Measurements from ENCODE around the gene SEMA5A.

The SEMA5A gene

GRCh38 chr5:9278921-9279603 lies 266.8 kb downstream of the SEMA5A start:
- CTCF ChIA-PET: no interaction called here
- no peak for TF ChIP-seq ZNF768 (tag by site-specific recombination; IDR thresholded peaks at IDR 0.05)
- no peak for TF ChIP-seq MZF1 (tag by site-specific recombination; IDR thresholded peaks at IDR 0.05; ENCODE audit: borderline replicate concordance)
- Histone ChIP-seq H3K4me1 (ENCODE audit: control insufficient read depth, insufficient read depth, low read length) (no peaks in the 10 kb centered on the region), H3K27ac (ENCODE audit: extremely low read depth, low read depth, low read length) (no peak overlapping the region), H3K36me3 (ENCODE audit: control insufficient read depth in 2 of 2, insufficient read depth in 1 of 2, low read length in 2 of 2) (no peaks in the 10 kb centered on the region), H3K9me3 (ENCODE audit: control insufficient read depth, insufficient read depth, low read depth, low read length) (no peaks in the 10 kb centered on the region), H3K4me3 (ENCODE audit: low read depth, low read length) (no peak overlapping the region)
- POLR2A ChIA-PET: no interaction called here

- H3K9me3 ChIP-seq (ENCODE audit: control insufficient read depth, insufficient read depth, low read depth, low read length): no peaks in the 10 kb centered on the region
- CTCF ChIA-PET: interaction anchor here (1.4 kb wide), 1 partner anchor 15 kb away, joined by 5 read pairs; no protein-coding TSS in a partner anchor
- POLR2A ChIA-PET: no interaction called here
- no peak overlapping the region for H3K4me3 ChIP-seq (ENCODE audit: low read depth, low read length)
- TF ChIP-seq GLIS2 (tag by site-specific recombination; IDR thresholded peaks at IDR 0.05) (no peak), ZNF354C (tag by site-specific recombination; IDR thresholded peaks at IDR 0.05; ENCODE audit: borderline replicate concordance, low read depth) (no peak), ZNF645 (tag by site-specific recombination; IDR thresholded peaks at IDR 0.05) (no peak), ZNF791 (tag by site-specific recombination; IDR thresholded peaks at IDR 0.05) (no peak), MYNN (tag by site-specific recombination; IDR thresholded peaks at IDR 0.05; ENCODE audit: borderline replicate concordance) (no peak), ZNF138 (tag by site-specific recombination; IDR thresholded peaks at IDR 0.05; ENCODE audit: borderline replicate concordance) (no peak)
- H3K4me1 ChIP-seq (ENCODE audit: control insufficient read depth, insufficient read depth, low read length): no peaks in the 10 kb centered on the region
- no peak overlapping the region for H3K27ac ChIP-seq (ENCODE audit: extremely low read depth, low read depth, low read length)
- H3K36me3 ChIP-seq (ENCODE audit: control insufficient read depth in 2 of 2, insufficient read depth in 1 of 2, low read length in 2 of 2): no peaks in the 10 kb centered on the region
These were observed 276.9 kb downstream of the SEMA5A start for GRCh38 chr5:9269014-9269413.

GRCh38 chr5:9268226-9268625 lies 277.6 kb downstream of the SEMA5A start:
- no peaks in the 10 kb centered on the region for H3K4me1 ChIP-seq (ENCODE audit: control insufficient read depth, insufficient read depth, low read length)
- TF ChIP-seq ZNF488 (tag by site-specific recombination; IDR thresholded peaks at IDR 0.05) (no peak), ZNF473 (tag by site-specific recombination; IDR thresholded peaks at IDR 0.05) (no peak), ZNF26 (tag by site-specific recombination; IDR thresholded peaks at IDR 0.05) (no peak), ZBTB1 (tag by site-specific recombination; IDR thresholded peaks at IDR 0.05) (no peak), GLIS2 (tag by site-specific recombination; IDR thresholded peaks at IDR 0.05) (no peak)
- CTCF ChIA-PET: interaction anchor here (1.4 kb wide), 1 partner anchor 14 kb away, joined by 5 read pairs; no protein-coding TSS in a partner anchor
- H3K9me3 ChIP-seq (ENCODE audit: control insufficient read depth, insufficient read depth, low read depth, low read length): no peaks in the 10 kb centered on the region
- POLR2A ChIA-PET: no interaction called here
- no peak overlapping the region for H3K4me3 ChIP-seq (ENCODE audit: low read depth, low read length)
- no peak overlapping the region for H3K27ac ChIP-seq (ENCODE audit: extremely low read depth, low read depth, low read length)
- H3K36me3 ChIP-seq (ENCODE audit: control insufficient read depth in 2 of 2, insufficient read depth in 1 of 2, low read length in 2 of 2): no peaks in the 10 kb centered on the region

- no peaks in the 10 kb centered on the region for H3K9me3 ChIP-seq (ENCODE audit: control insufficient read depth, insufficient read depth, low read depth, low read length)
- no peaks in the 10 kb centered on the region for H3K4me1 ChIP-seq (ENCODE audit: control insufficient read depth, insufficient read depth, low read length)
- H3K4me3 ChIP-seq (ENCODE audit: low read depth, low read length): no peak overlapping the region
- no peak for TF ChIP-seq GLIS1 (tag by site-specific recombination; IDR thresholded peaks at IDR 0.05)
- no peak for TF ChIP-seq GLI2 (tag by site-specific recombination; IDR thresholded peaks at IDR 0.05; ENCODE audit: borderline replicate concordance, low read depth)
- no peak for TF ChIP-seq ZFP3 (tag by site-specific recombination; IDR thresholded peaks at IDR 0.05; ENCODE audit: low read depth)
- TF ChIP-seq ZNF473 (tag by site-specific recombination; IDR thresholded peaks at IDR 0.05): no peak
- no peak for TF ChIP-seq ZNF660 (tag by site-specific recombination; IDR thresholded peaks at IDR 0.05)
- no peak for TF ChIP-seq EGR2 (tag by site-specific recombination; IDR thresholded peaks at IDR 0.05; ENCODE audit: low read depth)
- no peak for TF ChIP-seq PRDM10 (tag by site-specific recombination; IDR thresholded peaks at IDR 0.05)
- no peak for TF ChIP-seq ZNF830 (tag by site-specific recombination; IDR thresholded peaks at IDR 0.05; ENCODE audit: low read depth)
These were observed 280.2 kb downstream of the SEMA5A start for GRCh38 chr5:9265441-9266287.

More at GRCh38 chr5:9265441-9266287, 280.2 kb downstream of the SEMA5A start:
- ChIA-PET CTCF (no interaction called here), POLR2A (no interaction called here)
- Histone ChIP-seq H3K36me3 (ENCODE audit: control insufficient read depth in 2 of 2, insufficient read depth in 1 of 2, low read length in 2 of 2) (no peaks in the 10 kb centered on the region), H3K27ac (ENCODE audit: extremely low read depth, low read depth, low read length) (no peak overlapping the region)
